SU-DHL-6 (cell line): ENCODE measurements around the gene KRT12.

Experiments used
- H2AFZ ChIP-seq: fragments of 200-600 bp; sonication (generic); 2 replicates; pipeline ENCODE4 v1.6.1; 2014; ENCODE audit warnings: low read depth, mild to moderate bottlenecking, moderate library complexity, mixed read lengths, antibody characterized with exemption, low read length; ENCODE audit not compliant: severe bottlenecking
- H3F3A ChIP-seq: fragments of 200-600 bp; shearing (Covaris generic); 2 replicates; pipeline ENCODE4 v1.6.0; 2016; ENCODE audit warnings: antibody characterized with exemption, mild to moderate bottlenecking; ENCODE audit not compliant: insufficient read depth
- H3K27ac ChIP-seq: fragments of 200-600 bp; sonication (generic); 2 replicates; pipeline ENCODE4 v1.5.1; 2016; ENCODE audit warnings: low read depth, mild to moderate bottlenecking, low read length, moderate library complexity, mixed read lengths
- H3K27me3 ChIP-seq: fragments of 200-600 bp; sonication (generic), shearing (Covaris generic); 2 replicates; pipeline ENCODE4 v1.6.0; 2014; ENCODE audit warnings: mild to moderate bottlenecking, low read length
- H3K36me3 ChIP-seq: fragments of 200-600 bp; sonication (generic); 2 replicates; pipeline ENCODE4 v1.6.1; 2014; ENCODE audit warnings: mild to moderate bottlenecking, low read length, mixed read lengths
- H3K4me2 ChIP-seq: fragments of 300-600, 200-600 bp; shearing (Covaris generic), sonication (generic); 2 replicates; pipeline ENCODE4 v1.6.0; 2014; ENCODE audit warnings: low read length, low read depth, mild to moderate bottlenecking; ENCODE audit not compliant: poor library complexity, severe bottlenecking
- H3K4me3 ChIP-seq: fragments of 200-600 bp; sonication (generic); 2 replicates; pipeline ENCODE4 v1.5.1; 2014; ENCODE audit warnings: antibody characterized with exemption, low read length, mild to moderate bottlenecking, mixed read lengths; ENCODE audit not compliant: insufficient read depth, poor library complexity, severe bottlenecking
- H3K79me2 ChIP-seq: fragments of 200-600 bp; sonication (generic); 2 replicates; pipeline ENCODE4 v1.6.1; 2014; ENCODE audit warnings: mild to moderate bottlenecking, low read length, moderate library complexity; ENCODE audit not compliant: insufficient read depth
- H3K9ac ChIP-seq: fragments of 200-600 bp; sonication (generic); 2 replicates; pipeline ENCODE4 v1.7.0; 2014; ENCODE audit warnings: mild to moderate bottlenecking, low read length
- H3K9me2 ChIP-seq: fragments of 200-600 bp; sonication (generic); replicated peaks from 2 replicates; pipeline ENCODE4 v1.6.1; 2014; ENCODE audit warnings: low read length; ENCODE audit not compliant: insufficient read depth
- H3K9me3 ChIP-seq: fragments of 200-600 bp; sonication (generic); 2 replicates; pipeline ENCODE4 v1.6.1; 2014; ENCODE audit warnings: low read length, mixed read lengths; ENCODE audit not compliant: insufficient read depth
- H4K20me1 ChIP-seq: fragments of 200-600 bp; sonication (generic); 2 replicates; pipeline ENCODE4 v1.6.1; 2014; ENCODE audit warnings: low read depth, mild to moderate bottlenecking, antibody characterized with exemption, low read length, moderate library complexity, mixed read lengths
- CTCF ChIP-seq: fragments of 200-600 bp; sonication (generic); IDR thresholded peaks from one replicate; pipeline ENCODE4 v1.5.1; 2017; ENCODE audit warnings: antibody characterized with exemption, mild to moderate bottlenecking, low read length, moderate library complexity; ENCODE audit not compliant: insufficient read depth, poor library complexity, severe bottlenecking
- EZH2phosphoT487 ChIP-seq: fragments of 200-600 bp; sonication (generic), shearing (Covaris generic); conservative IDR thresholded peaks from 2 replicates; pipeline ENCODE4 v1.6.1; 2018; ENCODE audit warnings: mild to moderate bottlenecking, antibody characterized with exemption, low read length, moderate library complexity, mixed read lengths

KRT12 gene

GRCh38 chr17:40818733-40819527 is 48.1 kb downstream of the KRT12 start:
- Histone ChIP-seq H3K9ac (peak overlapping the region; percentile 85), H3K9me2 (no peaks in the 10 kb centered on the region), H3K4me3 (peak overlapping the region; percentile 91), H3K27ac (peak overlapping the region; percentile 74), H3K27me3 (no peaks in the 10 kb centered on the region), H3K36me3 (peaks cover 9% of the 10 kb centered on the region; the same call in 1 of the 2 replicates), H3K79me2 (peaks cover 6% of the 10 kb centered on the region; the same call in 1 of the 2 replicates), H3K4me2 (peak overlapping the region; percentile 92), H3K9me3 (no peaks in the 10 kb centered on the region), H2AFZ (peak overlapping the region; percentile 85), H3F3A (peaks cover 27% of the 10 kb centered on the region), H4K20me1 (no peaks in the 10 kb centered on the region)
- TF ChIP-seq CTCF (no peak), EZH2phosphoT487 (no peak)

- H3K79me2 ChIP-seq, result peaks cover 6% of the 10 kb centered on the region; the same call in 1 of the 2 replicates
- no peaks in the 10 kb centered on the region for H4K20me1 ChIP-seq
- H3K9me3 ChIP-seq, result no peaks in the 10 kb centered on the region
- H3K4me3 ChIP-seq, result peak overlapping the region; percentile 91
- no peaks in the 10 kb centered on the region for H3K9me2 ChIP-seq
- peaks cover 27% of the 10 kb centered on the region for H3F3A ChIP-seq
- peak overlapping the region; percentile 87 for H3K4me2 ChIP-seq
- peaks cover 9% of the 10 kb centered on the region; the same call in 1 of the 2 replicates for H3K36me3 ChIP-seq
- no peaks in the 10 kb centered on the region for H3K27me3 ChIP-seq
- TF ChIP-seq CTCF (no peak), EZH2phosphoT487 (no peak)
- peak overlapping the region; percentile 74 for H3K27ac ChIP-seq
- peak overlapping the region; percentile 85 for H3K9ac ChIP-seq
- H2AFZ ChIP-seq, result peak overlapping the region; percentile 85
Observed at GRCh38 chr17:40818343-40818732, 48.7 kb downstream of the KRT12 start.

- Histone ChIP-seq H2AFZ (no peak overlapping the region), H3K9ac (no peak overlapping the region), H3K27ac (no peak overlapping the region), H3K27me3 (no peaks in the 10 kb centered on the region), H3K4me2 (peak overlapping the region; percentile 87), H3K9me3 (no peaks in the 10 kb centered on the region), H4K20me1 (no peaks in the 10 kb centered on the region), H3K79me2 (peaks cover 6% of the 10 kb centered on the region; the same call in 1 of the 2 replicates), H3F3A (peaks cover 27% of the 10 kb centered on the region), H3K9me2 (no peaks in the 10 kb centered on the region), H3K36me3 (peaks cover 9% of the 10 kb centered on the region; the same call in 1 of the 2 replicates), H3K4me3 (no peak overlapping the region)
- TF ChIP-seq EZH2phosphoT487 (no peak), CTCF (no peak)
Observed at GRCh38 chr17:40817103-40817682, 49.8 kb downstream of the KRT12 start.
